ENCODE results near the gene SPO11.

GRCh38 chr20:57289391-57290177 lies 40.0 kb upstream of the SPO11 start:
- no peak for TF ChIP-seq CTCF (IDR thresholded peaks at IDR 0.05; ENCODE audit: control extremely low read depth in 1 of 3, insufficient read depth in 1 of 3, low read depth in 1 of 3, low read length in 3 of 3)
- TF ChIP-seq GABPA (IDR thresholded peaks at IDR 0.05; ENCODE audit: borderline replicate concordance, insufficient read depth, low read length) = no peak
- TF ChIP-seq MAX (IDR thresholded peaks at IDR 0.05) = no peak
- no peak for TF ChIP-seq ATF2 (IDR thresholded peaks at IDR 0.05; ENCODE audit: low read length)
- TF ChIP-seq SAP30 (IDR thresholded peaks at IDR 0.05; ENCODE audit: insufficient read depth, insufficient replicate concordance, low read length) = no peak
- no peak for TF ChIP-seq POLR2A (IDR thresholded peaks at IDR 0.05; ENCODE audit: control extremely low read depth in 1 of 2, low read depth in 2 of 2, low read length in 2 of 2)
- TF ChIP-seq EGR1 (IDR thresholded peaks at IDR 0.05; ENCODE audit: borderline replicate concordance, low read depth, low read length) = no peak
- no peak for TF ChIP-seq POLR2AphosphoS5 (IDR thresholded peaks at IDR 0.05; ENCODE audit: low read depth, low read length)
- TF ChIP-seq RBBP5 (IDR thresholded peaks at IDR 0.05; ENCODE audit: borderline replicate concordance, low read depth, low read length) = no peak
- no peak for TF ChIP-seq RAD21 (IDR thresholded peaks at IDR 0.05 in 1 of 2, conservative IDR thresholded peaks at IDR 0.05 in 1 of 2; ENCODE audit: low read depth in 2 of 2, low read length in 2 of 2)
- no peak for TF ChIP-seq TCF12 (IDR thresholded peaks at IDR 0.05; ENCODE audit: low read depth, low read length)
- no peak for TF ChIP-seq RXRA (IDR thresholded peaks at IDR 0.05; ENCODE audit: insufficient read depth, low read depth, low read length)
- TF ChIP-seq JUND (IDR thresholded peaks at IDR 0.05; ENCODE audit: low read length) = no peak
- TF ChIP-seq USF2 (IDR thresholded peaks at IDR 0.05; ENCODE audit: low read length) = no peak

Measured in H1 (cell line).